ENCODE measurements around the gene MED12L.

MED12L gene

DNA sequence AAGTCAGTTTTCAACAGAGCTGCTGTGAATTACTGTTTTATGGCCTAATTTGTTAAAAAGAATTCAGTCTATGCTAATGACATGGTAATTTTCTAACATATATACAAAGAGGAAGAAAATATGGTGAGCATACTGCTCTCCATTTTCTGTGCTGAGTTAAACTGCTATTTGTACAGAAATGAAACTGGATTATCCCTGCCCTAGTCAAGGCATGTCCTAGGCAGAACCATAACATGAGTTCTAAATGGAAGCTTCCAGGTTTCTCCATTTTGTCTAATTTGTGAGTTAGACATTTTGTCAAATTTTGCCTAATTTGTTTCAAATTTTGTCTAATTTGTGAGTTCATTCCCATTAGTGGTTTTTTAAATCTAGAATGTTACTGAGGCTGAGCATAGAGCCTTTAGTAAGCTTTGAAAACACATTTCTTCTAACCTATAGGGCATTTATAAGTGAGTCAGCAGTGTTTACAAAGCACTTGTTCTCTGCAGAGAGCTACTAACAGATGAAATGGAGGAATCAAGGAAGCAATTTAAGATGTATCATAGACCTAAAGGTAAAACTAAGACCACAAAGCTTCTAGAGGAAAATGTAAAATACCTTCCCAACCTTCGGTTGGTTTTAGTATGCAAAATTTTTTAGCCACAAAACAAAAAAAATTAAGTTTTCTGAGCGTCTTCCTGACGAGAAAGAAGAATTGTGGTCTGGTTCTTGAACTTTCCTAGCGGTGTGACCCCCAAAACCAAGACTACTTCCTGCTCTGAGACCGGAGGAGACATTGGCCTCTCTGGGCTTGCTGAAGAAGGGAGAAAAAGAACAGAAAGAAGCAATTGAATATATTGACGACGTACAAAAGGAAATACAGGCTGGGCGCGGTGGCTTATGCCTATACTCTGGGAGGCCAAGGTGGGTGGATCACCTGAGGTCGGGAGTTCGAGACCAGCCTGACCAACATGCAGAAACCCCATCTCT, 183.1 kb downstream of the MED12L start:
- H3K4me3 ChIP-seq (replicated peaks; ENCODE audit: low read depth, low read length) = no peak overlapping the region
- TF ChIP-seq, protein P1, sequence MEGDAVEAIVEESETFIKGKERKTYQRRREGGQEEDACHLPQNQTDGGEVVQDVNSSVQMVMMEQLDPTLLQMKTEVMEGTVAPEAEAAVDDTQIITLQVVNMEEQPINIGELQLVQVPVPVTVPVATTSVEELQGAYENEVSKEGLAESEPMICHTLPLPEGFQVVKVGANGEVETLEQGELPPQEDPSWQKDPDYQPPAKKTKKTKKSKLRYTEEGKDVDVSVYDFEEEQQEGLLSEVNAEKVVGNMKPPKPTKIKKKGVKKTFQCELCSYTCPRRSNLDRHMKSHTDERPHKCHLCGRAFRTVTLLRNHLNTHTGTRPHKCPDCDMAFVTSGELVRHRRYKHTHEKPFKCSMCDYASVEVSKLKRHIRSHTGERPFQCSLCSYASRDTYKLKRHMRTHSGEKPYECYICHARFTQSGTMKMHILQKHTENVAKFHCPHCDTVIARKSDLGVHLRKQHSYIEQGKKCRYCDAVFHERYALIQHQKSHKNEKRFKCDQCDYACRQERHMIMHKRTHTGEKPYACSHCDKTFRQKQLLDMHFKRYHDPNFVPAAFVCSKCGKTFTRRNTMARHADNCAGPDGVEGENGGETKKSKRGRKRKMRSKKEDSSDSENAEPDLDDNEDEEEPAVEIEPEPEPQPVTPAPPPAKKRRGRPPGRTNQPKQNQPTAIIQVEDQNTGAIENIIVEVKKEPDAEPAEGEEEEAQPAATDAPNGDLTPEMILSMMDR (IDR thresholded peaks at IDR 0.05; ENCODE audit: low read length, missing control alignments) = no peak
- DNase-seq (ENCODE audit: low read depth) = no peak

DNA sequence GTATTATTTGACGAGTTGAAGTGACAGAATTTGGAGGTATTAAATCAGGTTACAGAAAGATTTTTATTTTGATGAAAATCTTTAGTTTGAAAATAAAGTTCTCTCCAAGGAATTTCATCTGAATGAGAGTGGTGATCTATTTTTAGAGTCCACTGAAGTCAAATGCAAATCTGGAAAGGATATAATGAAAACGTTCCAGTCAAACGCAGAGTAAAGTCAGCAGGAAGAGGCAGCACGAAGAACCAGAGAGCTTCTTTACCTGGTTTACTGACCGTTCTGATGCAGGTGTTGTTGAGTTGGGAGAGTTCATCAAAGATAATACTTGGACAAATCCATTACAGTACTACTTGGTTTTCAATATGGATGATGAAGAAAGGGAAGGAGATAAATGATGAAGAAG, 184.2 kb downstream of the MED12L start:
- TF ChIP-seq, protein P1 (IDR thresholded peaks at IDR 0.05; ENCODE audit: low read length, missing control alignments) = no peak
- no peak overlapping the region for H3K4me3 ChIP-seq (replicated peaks; ENCODE audit: low read depth, low read length)
- no peak for DNase-seq (ENCODE audit: low read depth)

DNA sequence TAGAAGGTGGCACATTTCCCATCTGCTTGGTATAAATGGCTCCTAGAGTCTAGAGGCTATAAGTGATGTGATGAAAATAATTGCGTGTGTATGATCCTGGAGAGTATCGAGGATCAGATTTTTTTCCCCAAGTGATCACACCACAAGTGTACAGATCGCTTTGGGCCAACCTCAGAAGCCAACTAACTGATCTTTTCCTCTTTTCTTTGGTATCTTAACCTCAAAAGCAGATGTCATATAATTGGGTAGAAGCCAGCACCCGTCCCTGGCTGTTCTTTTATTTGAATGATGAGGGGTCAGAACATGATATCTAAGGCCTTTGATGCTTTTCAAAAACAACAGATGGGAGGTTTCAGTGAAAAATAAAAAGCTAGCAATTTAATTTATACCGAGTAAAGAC, 189.6 kb downstream of the MED12L start:
- TF ChIP-seq, protein P1 (IDR thresholded peaks at IDR 0.05; ENCODE audit: low read length, missing control alignments) = no peak
- H3K4me3 ChIP-seq (replicated peaks; ENCODE audit: low read depth, low read length) = no peak overlapping the region
- no peak for DNase-seq (ENCODE audit: low read depth)

- no peak for DNase-seq (ENCODE audit: low read depth)
- TF ChIP-seq, protein P1 (IDR thresholded peaks at IDR 0.05; ENCODE audit: low read length, missing control alignments) = no peak
- H3K4me3 ChIP-seq (replicated peaks; ENCODE audit: low read depth, low read length) = no peak overlapping the region
Measured at GRCh38 chr3:151276038-151276686, 190.7 kb downstream of the MED12L start.

GRCh38 chr3:151276687-151277042, 191.2 kb downstream of the MED12L start:
- no peak for DNase-seq (ENCODE audit: low read depth)
- TF ChIP-seq, protein P1 (IDR thresholded peaks at IDR 0.05; ENCODE audit: low read length, missing control alignments) = no peak
- no peak overlapping the region for H3K4me3 ChIP-seq (replicated peaks; ENCODE audit: low read depth, low read length)

- DNase-seq (ENCODE audit: low read depth) = no peak
- TF ChIP-seq, protein P1 (IDR thresholded peaks at IDR 0.05; ENCODE audit: low read length, missing control alignments) = no peak
- no peak within 1 kb of the TSS for H3K4me3 ChIP-seq (replicated peaks; ENCODE audit: low read depth, low read length)
Measured at GRCh38 chr3:151278230-151278629, 192.8 kb downstream of the MED12L start, which contains the start of gene P2RY14. TSS of gene P2RY14 (minus strand) at chr3:151278542. CDS start at chr3:151214316, 64,226 bp downstream.

All from fibroblast of pulmonary artery (primary cell).